GM21367 (cell line): ENCODE results near the gene RAP1A.
"Not testable (repeated sequence)": the region's sequence is repeated elsewhere in the genome, so short reads cannot be mapped to it uniquely, and the experiment has no call there.

Experiments
- ATAC-seq: cut with Tn5 transposase; IDR thresholded peaks from one replicate; pipeline ENCODE4 v1.9.1; 2021; ENCODE audit not compliant: unreplicated experiment

The RAP1A gene

DNA sequence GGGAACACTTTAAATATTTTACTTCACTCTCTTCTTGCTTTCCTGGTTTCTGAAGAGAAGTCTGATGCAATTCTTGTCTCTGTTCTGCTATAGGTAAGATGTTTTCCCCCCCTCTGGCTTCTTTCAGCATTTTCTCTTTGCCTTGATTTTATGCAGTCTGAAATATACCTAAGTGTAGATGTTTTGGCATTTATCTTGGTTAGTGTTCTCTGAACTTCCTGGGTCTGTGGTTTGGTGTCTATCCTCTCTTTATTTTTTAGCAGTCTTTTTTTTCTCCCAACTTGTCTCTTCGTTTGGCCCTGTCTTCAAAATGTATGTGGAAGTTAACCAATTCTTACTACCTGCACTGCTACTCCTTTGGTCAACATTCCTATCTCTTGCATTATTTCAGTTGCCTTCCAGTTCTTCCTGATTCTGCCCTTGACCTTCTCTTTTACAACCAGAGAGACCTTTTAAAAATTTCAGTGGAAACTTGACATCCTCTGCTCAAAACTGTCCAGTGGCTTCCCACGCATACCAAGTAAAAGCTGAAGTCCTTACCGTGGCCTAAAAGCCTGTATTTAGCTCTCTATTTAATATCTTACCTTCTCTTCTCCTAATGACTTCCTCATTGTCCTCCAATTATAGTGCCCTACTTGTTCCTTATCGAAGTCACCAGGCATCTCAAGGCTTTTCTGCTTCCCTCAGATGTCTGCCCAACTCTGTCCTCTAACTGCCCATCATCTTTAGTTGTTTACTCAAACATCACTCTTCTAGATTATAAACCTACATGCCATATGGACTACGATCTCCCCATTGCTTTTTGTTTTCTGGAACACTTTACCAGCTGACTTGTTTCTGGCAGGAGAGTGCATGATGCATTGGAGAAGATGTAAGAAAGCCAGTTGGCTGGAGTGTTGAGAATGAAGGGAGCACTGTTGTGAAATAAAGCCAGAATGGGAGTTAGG, 40.9 kb downstream of the RAP1A start:
- ATAC-seq, result no peak

- no peak for ATAC-seq
These were observed 45.1 kb downstream of the RAP1A start for GRCh38 chr1:111664652-111665051.

GRCh38 chr1:111665497-111665896, 45.9 kb downstream of the RAP1A start:
- ATAC-seq, result no peak

GRCh38 chr1:111666828-111667227, 47.2 kb downstream of the RAP1A start:
- no peak for ATAC-seq

- no peak for ATAC-seq
These were observed 49.7 kb downstream of the RAP1A start for GRCh38 chr1:111669268-111669667.

DNA sequence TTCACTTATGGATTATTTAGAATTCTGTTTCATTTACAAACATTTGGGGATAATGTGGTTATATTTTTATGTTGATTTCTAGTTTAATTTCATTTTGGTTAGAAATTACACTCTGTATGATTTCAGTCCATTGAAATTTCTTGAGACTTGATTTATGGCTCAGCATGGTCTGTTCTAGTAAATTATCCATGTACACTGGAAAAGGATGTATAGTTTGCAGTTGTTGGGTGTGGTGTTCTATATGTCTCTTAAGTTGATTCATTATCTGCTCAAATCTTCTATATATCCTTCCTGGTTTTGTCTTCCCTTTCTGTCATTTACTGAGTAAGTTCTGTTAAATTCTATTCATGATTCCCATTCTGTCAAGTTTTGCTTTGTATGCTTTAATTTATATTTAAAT, 52.3 kb downstream of the RAP1A start:
- no peak for ATAC-seq

GRCh38 chr1:111672331-111672730, 52.7 kb downstream of the RAP1A start:
- no peak for ATAC-seq

GRCh38 chr1:111677604-111678003, 58.0 kb downstream of the RAP1A start:
- ATAC-seq, result no peak

DNA sequence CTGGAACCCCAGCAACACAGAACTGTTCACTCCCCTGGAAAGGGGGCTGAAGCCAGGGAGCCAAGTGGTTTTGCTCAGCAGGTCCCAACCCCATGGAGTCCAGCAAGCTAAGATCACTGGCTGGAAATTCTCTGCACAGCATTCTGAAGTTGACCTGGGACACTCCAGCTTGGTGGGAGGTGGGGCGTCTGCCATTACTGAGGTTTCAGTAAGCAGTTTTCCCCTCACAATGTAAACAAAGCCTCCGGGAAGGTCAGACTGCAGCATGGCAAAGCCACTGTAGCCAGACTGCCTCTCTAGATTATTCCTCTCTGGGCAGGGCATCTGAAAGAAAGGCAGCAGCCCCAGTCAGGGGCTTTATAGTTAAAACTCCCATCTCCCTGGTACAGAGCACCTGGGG, 60.0 kb downstream of the RAP1A start:
- ATAC-seq, result no peak

- ATAC-seq, result not testable (repeated sequence)
These were observed 60.7 kb downstream of the RAP1A start for GRCh38 chr1:111680212-111680800.

DNA sequence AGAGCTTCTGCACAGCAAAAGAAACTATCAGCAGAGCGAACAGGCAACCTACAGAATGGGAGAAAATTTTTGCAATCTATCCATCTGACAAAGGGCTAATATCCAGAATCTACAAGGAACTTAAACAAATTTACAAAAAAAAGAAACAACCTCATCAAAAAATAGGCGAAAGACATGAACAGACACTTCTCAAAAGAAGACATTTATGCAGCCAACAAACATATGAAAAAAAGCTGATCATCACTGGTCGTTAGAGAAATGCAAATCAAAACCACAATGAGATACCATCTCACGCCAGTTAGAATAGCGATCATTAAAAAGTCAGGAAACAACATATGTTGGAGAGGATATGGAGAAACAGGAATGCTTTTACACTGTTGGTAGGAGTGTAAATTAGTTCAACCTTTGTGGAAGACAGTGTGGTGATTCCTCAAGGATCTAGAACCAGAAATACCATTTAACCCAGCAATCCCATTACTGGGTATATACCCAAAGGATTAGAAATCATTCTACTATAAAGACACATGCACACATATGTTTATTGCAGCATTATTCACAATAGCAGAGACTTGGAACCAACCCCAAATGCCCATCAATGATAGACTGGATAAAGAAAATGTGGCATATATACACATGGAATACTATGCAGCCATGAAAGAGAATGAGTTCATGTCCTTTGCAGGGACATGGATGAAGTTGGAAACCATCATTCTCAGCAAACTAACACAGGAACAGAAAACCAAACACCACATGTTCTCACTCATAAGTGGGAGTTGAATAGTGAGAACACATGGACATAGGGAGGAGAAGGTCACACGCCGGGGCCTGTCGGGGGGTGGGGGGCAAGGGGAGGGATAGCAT, 65.9 kb downstream of the RAP1A start:
- not testable (repeated sequence) for ATAC-seq

DNA sequence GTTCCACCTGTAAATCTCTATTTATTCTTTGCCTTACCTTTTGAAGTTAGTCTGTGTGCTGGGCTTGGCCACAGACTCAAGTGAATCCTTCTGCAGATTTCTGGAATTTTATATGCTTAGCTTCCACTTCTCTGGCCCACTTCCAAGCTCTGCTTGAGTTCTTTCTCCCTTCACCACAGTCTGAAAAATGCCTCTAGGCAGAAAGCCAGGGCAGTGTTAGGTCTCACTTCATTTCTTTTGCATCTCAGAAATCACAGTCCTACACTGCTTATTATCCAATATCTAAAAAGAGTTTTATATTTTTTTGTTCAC, 70.7 kb downstream of the RAP1A start:
- ATAC-seq, result no peak

DNA sequence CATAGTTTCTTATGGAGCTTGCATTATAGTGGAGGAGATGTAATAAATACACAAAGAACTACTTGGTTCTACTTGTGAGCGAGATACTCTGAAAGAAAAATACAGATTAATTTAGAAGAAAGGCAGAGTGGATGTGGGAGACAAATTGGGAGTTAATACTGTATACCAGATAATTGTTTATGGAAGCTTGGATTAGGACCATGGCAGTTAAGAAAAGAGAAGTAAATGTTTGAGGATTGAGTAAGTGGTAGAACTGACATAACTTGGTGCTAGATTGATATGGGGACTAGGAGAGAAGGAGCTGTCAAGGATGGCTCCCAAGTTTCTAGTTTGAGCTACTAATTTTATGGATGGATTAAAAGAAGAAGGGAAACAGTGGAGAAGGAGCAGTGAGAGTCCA, 72.3 kb downstream of the RAP1A start:
- ATAC-seq, result no peak

DNA sequence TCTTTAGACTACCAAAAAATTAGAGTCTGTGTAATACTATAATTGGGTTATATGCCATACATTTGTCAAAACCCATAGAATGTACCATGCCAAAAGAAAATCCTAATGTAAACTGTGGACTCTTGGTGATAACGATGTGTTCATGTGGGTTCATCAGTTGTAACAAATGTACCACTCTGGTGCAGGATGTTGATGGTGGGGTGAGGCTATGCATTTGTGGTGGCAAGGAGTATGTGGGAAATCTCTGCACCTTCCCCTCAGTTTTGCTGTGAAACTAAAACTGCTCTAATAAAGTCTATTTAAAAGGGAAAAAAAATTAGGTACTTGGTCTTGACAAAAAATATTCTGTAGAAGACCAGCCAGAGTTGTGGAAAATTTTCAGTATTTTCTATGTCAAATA, 76.2 kb downstream of the RAP1A start:
- no peak for ATAC-seq

DNA sequence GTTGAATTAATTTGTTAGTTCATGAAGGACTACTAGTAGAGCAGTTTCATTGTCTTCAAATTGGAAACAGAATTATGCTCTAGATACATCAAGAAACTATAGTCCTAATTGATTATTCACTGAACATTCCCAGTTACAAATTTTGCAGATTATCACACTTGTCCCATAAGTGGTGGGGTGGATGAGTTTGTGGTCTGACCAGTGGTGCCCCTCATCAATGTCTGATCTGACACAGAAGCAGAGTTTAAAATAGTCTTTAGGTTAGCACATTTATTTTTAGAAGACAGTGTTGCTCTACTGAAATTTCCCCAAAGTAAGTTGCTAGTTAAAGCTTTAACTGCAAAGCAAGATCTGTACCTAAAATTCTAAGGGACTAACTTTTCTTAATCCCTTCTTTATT, 76.7 kb downstream of the RAP1A start:
- no peak for ATAC-seq

DNA sequence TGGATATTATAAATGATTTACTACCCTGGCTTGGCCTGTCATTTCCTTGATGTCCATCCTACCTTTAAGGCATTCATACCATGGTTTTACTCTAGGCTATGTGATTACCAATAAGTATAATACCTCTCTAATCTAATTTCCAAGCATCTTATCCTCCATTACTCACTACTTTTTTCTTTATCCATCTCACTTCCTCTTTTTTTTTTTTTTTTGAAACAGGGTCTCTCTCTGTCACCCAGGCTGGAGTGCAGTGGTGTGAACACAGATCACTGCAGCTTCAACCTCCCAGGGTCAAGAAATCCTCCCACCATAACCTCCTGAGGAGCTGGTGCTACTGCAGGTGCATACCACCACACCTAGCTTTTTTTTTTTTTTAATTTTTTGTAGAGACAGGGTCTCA, 79.7 kb downstream of the RAP1A start:
- no peak for ATAC-seq

DNA sequence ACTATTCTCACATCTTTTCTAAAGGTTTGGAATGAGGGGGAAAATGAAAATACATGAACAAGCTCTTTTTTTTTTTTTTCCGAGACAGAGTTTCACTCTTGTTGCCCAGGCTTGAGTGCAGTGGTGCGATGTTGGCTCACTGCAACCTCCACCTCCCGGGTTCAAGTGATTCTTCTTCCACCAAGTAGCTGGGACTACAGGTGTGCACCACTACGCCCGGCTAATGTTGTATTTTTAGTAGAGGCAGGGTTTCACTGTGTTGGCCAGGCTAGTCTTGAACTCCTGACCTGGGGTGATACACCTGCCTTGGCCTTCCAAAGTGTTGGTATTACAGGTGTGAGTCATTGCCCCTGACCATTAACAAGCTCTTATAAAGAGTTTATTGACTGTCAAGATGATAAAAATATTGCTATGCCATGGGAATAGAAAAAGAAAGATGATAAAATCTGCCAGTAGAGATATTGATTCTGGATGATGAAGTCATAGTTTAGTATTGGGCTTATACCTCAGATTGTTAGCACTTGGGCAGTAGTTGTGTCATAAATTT, 83.0 kb downstream of the RAP1A start:
- ATAC-seq, result no peak

GRCh38 chr1:111704240-111704639, 84.7 kb downstream of the RAP1A start:
- ATAC-seq, result no peak

- no peak for ATAC-seq
These were observed 85.2 kb downstream of the RAP1A start for GRCh38 chr1:111704776-111705175.

DNA sequence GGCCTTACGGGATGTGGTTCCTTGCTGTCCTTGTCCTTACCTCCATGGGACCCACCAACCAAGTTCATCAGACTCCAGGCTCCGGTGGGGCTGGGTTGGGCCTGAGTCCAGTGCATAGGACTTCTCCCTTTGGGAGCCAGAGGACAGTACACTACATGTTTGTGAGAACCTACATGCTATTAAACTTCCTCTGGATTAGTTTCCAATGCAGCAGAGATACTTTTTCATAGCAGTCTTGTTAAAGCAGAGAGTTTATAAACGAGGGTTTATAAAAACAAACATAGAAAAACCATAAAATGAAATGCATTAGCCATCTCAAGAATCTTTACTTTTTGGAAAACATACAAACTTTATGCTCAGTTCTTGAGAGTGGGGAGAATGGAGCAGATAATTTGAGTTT, 86.3 kb downstream of the RAP1A start:
- ATAC-seq, result no peak

GRCh38 chr1:111706921-111707320, 87.3 kb downstream of the RAP1A start:
- no peak for ATAC-seq
